Panc1 (cell line): ENCODE results near the gene OR2A42. TPM values are rescaled to one million over a fixed set of nuclear protein-coding genes. Genes with fewer than 3 reads are reported as not detected.
A peak's percentile ranks its signal among the peaks of the same experiment; 100 is the strongest.
"Not testable (repeated sequence)": the region's sequence is repeated elsewhere in the genome, so short reads cannot be mapped to it uniquely, and the experiment has no call there.

ENCODE experiments used
- ATAC-seq: fragments of 200-7000 bp; cut with Tn5 transposase; 2 replicates; pipeline ENCODE4 v1.9.1; 2020; ENCODE audit warnings: mild to moderate bottlenecking, moderate library complexity
- BruUV-seq: library from RNA; stranded (reverse); fragments of 400-500 nt; replicated peaks from 2 replicates; lab custom pipeline; 2021; lab: Mats Ljungman, UMichigan
- CTCF ChIA-PET: fragments of 300-600 bp; sonication (Branson Sonifier 250); formaldehyde crosslinking; loops from one replicate; lab custom pipeline; 2022; ENCODE audit warnings: antibody characterized with exemption; lab: Charles Lee
- POLR2A ChIA-PET: fragments of 300-600 bp; sonication (Branson Sonifier 250); formaldehyde crosslinking; loops from one replicate; lab custom pipeline; 2022; ENCODE audit warnings: antibody characterized with exemption; lab: Charles Lee
- DNase-seq: peaks from one replicate; pipeline ENCODE4 v3.0.0-alpha.2; 2010; ENCODE audit warnings: low read depth, low spot score
- H3K27ac ChIP-seq: 2 replicates; pipeline ENCODE4 v1.5.1; 2011; ENCODE audit warnings: mild to moderate bottlenecking, low read length, inconsistent platforms
- H3K27me3 ChIP-seq: fragments of 200-500 bp; sonication (Bioruptor generic); 2 replicates; pipeline ENCODE4 v1.6.0; 2014; ENCODE audit warnings: low read length, inconsistent platforms; ENCODE audit not compliant: control insufficient read depth, insufficient read depth
- H3K36me3 ChIP-seq: fragments of 200-500 bp; sonication (Bioruptor generic); 2 replicates; pipeline ENCODE4 v1.5.1; 2014; ENCODE audit warnings: inconsistent platforms, mild to moderate bottlenecking, low read length, moderate library complexity; ENCODE audit not compliant: control insufficient read depth, insufficient read depth
- H3K4me1 ChIP-seq: 2 replicates; pipeline ENCODE4 v1.5.1; 2011; ENCODE audit warnings: inconsistent platforms, mild to moderate bottlenecking, low read length, moderate library complexity; ENCODE audit not compliant: control insufficient read depth, insufficient read depth
- H3K4me3 ChIP-seq, 2 experiments: 2 replicates each; pipeline ENCODE4 v1.5.1; 2011 to 2012; ENCODE audit warnings: low read depth in 2 of 2, low read length in 2 of 2, mild to moderate bottlenecking in 2 of 2, inconsistent platforms in 1 of 2, moderate library complexity in 1 of 2
- H3K9me3 ChIP-seq: fragments of 200-500 bp; sonication (Bioruptor generic); 2 replicates; pipeline ENCODE4 v1.5.1; 2014; ENCODE audit warnings: low read depth, mild to moderate bottlenecking, inconsistent platforms, low read length, moderate library complexity; ENCODE audit not compliant: control insufficient read depth, insufficient read depth
- CTCF ChIP-seq: fragments of 450-650 bp; IDR thresholded peaks from 2 replicates; pipeline ENCODE4 v1.5.1; 2017; ENCODE audit warnings: mild to moderate bottlenecking
- POLR2AphosphoS5 ChIP-seq: IDR thresholded peaks from 2 replicates; pipeline ENCODE4 v1.6.1; 2012; ENCODE audit warnings: mild to moderate bottlenecking, low read depth, low read length, moderate library complexity
- REST ChIP-seq, 2 experiments: IDR thresholded peaks; 2 replicates each; pipeline ENCODE4 v1.6.1; 2011 to 2012; ENCODE audit warnings: low read depth in 2 of 2, control low read depth in 1 of 2, low read length in 1 of 2, mild to moderate bottlenecking in 1 of 2, moderate library complexity in 1 of 2; ENCODE audit not compliant: insufficient read depth in 1 of 2
- SIN3A ChIP-seq: IDR thresholded peaks from 2 replicates; pipeline ENCODE4 v1.6.1; 2012; ENCODE audit warnings: low read depth, mild to moderate bottlenecking, low read length, moderate library complexity, borderline replicate concordance; ENCODE audit not compliant: insufficient read depth
- TCF7L2 ChIP-seq: IDR thresholded peaks from 2 replicates; pipeline ENCODE4 v1.6.1; 2011; ENCODE audit warnings: mild to moderate bottlenecking, low read depth, low read length, inconsistent platforms
- in situ Hi-C: cut with HindIII; loops from 2 replicates; pipeline ENCODE4 v1.10.0; 2016; ENCODE audit warnings: low sequenced_read_pairs, low pct_unique_long_range_greater_than_20kb
- intact Hi-C: fragments of 100-400 bp; cut with micrococcal nuclease; formaldehyde crosslinking; loops from one replicate; pipeline ENCODE4 v1.10.0; 2022; ENCODE audit not compliant: unreplicated experiment
- total RNA-seq: library from RNA; stranded (reverse); gene quantifications from one replicate; pipeline ENCODE4 v1.2.1, GENCODE V29; 2021; ENCODE audit not compliant: unreplicated experiment

OR2A42 gene
- total RNA-seq, 1 experiment from 2014 or later, result not detected

DNA sequence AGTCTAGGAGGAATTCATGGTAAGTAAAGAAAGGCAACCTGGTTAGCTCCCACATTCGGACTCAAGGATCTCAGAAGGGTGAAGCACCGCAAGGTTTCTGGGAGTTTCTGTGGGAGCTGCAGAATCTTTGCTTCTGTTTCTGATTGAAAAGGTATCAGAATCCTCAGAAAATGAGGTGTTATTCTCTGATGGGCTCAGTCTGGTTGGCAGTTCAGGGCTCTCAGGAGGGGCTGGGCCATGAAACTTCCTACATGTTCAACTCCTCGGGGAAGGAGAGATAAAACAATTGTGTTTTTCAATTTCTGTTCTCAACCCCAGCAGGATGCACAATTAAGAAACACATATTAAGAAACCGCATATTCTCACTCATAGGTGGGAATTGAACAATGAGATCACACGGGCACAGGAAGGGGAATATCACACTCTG, 16.1 kb upstream of the OR2A42 start:
- Histone ChIP-seq H3K4me1 (no peaks in the 10 kb centered on the region), H3K36me3 (no peaks in the 10 kb centered on the region), H3K4me3 (no peak overlapping the region), H3K9me3 (no peaks in the 10 kb centered on the region), H3K27me3 (0 out of 2 replicates have a peak, but pooled peaks cover 2% of the 10 kb centered on the region), H3K27ac (no peak overlapping the region)
- ChIA-PET CTCF (no interaction called here), POLR2A (no interaction called here)
- no TSS peak for BruUV-seq
- TF ChIP-seq REST (IDR thresholded peaks at IDR 0.05; ENCODE audit: insufficient read depth in 1 of 2, low read depth in 2 of 2, low read length in 1 of 2), result no peak
- TF ChIP-seq CTCF, result no peak
- TF ChIP-seq TCF7L2, result no peak
- TF ChIP-seq POLR2AphosphoS5, result no peak
- no peak for TF ChIP-seq SIN3A
- intact Hi-C loops, result no loop called here
- no peak for DNase-seq
- in situ Hi-C loops, result no loop called here
- ATAC-seq, result no peak

DNA sequence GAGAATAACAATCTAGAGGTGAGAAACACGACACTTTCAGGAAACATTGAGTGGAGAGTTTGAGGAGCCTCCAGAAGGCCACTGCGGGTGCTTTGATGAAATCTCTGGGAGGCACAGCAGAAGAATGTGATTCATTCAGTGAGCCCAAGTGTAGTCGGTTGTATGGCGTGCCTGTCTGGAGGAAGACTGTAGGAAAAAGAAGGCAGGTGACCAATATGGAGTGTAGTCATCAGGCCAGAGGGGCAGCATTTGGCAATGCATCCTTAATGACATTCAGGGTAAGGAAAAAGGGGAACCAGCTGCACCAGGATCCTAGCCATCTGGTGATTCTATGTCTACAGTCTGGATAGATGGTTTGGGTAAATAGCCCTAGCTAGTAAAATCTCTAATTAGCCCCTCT, 12.9 kb upstream of the OR2A42 start:
- H3K27me3 ChIP-seq, ATAC-seq, in situ Hi-C loops, H3K4me1 ChIP-seq, H3K9me3 ChIP-seq, DNase-seq, intact Hi-C loops, H3K27ac ChIP-seq, POLR2A ChIA-PET, H3K4me3 ChIP-seq, CTCF ChIA-PET, H3K36me3 ChIP-seq: not testable (repeated sequence)
- TSS peak; percentile 45 for BruUV-seq

DNA sequence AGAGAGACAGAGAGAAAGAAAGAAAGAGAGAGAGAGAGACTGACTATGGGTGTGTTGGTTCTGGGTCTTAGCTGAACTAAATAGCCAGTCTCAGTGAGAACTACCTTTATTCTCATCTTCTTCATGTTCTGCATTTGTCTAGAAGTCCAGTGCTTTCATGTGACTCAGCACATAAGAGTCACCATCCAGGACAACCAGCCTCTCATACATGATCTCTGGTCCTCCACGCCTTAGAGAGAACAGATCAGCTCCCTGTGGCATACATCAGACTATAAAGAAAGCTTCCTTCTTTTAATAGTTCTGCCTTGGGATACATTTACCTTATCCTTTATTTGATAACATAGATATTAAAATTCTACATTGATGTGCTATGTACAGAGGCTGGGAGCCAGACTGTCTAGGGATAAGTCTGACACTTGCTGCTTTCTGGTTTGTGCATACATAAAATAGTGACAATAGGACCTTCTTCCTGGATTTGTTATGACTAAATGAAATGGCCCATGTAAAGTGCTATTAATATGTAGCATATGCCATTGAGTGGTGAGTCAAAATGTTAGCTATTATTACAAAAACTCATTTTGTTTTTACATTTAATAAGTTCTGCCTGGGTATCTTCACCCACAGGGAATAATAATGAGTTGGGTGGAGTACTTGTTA, 8.4 kb upstream of the OR2A42 start:
- H3K4me3 ChIP-seq, ATAC-seq, in situ Hi-C loops, H3K4me1 ChIP-seq, H3K9me3 ChIP-seq, H3K27ac ChIP-seq, BruUV-seq, DNase-seq, CTCF ChIA-PET, POLR2A ChIA-PET, intact Hi-C loops, H3K36me3 ChIP-seq, H3K27me3 ChIP-seq: not testable (repeated sequence)

GRCh38 chr7:144246967-144247366, 7.6 kb upstream of the OR2A42 start:
- BruUV-seq, H3K36me3 ChIP-seq, H3K9me3 ChIP-seq, H3K27ac ChIP-seq, ATAC-seq, CTCF ChIA-PET, DNase-seq, H3K27me3 ChIP-seq, in situ Hi-C loops, POLR2A ChIA-PET, intact Hi-C loops, H3K4me1 ChIP-seq, H3K4me3 ChIP-seq: not testable (repeated sequence)

DNA sequence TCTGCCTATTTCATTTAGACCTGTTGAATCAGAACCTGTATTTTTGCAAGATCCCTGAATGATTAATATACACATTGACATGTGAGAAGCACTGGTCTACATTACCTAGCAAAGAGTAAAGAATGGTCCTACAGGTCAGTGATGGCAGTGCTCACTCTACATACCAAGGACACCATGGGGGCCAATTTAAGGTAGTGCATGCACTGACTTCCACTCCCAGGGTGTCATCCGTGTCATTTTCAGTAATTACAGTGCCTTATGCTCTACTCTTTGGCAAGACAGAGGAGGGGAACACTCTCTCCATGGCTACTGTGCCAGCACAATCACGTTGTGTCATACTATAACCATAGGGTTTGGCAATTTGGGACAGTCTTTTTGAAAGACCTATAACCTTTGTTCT, 6.0 kb upstream of the OR2A42 start:
- H3K27me3 ChIP-seq, POLR2A ChIA-PET, H3K9me3 ChIP-seq, CTCF ChIA-PET, in situ Hi-C loops, intact Hi-C loops, DNase-seq, H3K4me3 ChIP-seq, H3K36me3 ChIP-seq, H3K27ac ChIP-seq, ATAC-seq, BruUV-seq, H3K4me1 ChIP-seq: not testable (repeated sequence)
